ELF-1 (cell line): Measurements from ENCODE around the gene ADAMTS17.

Experiments
- DNase-seq: peaks from one replicate; pipeline ENCODE4 v3.0.0-alpha.2; 2016; ENCODE audit warnings: low read depth, low spot score

Gene ADAMTS17

DNA sequence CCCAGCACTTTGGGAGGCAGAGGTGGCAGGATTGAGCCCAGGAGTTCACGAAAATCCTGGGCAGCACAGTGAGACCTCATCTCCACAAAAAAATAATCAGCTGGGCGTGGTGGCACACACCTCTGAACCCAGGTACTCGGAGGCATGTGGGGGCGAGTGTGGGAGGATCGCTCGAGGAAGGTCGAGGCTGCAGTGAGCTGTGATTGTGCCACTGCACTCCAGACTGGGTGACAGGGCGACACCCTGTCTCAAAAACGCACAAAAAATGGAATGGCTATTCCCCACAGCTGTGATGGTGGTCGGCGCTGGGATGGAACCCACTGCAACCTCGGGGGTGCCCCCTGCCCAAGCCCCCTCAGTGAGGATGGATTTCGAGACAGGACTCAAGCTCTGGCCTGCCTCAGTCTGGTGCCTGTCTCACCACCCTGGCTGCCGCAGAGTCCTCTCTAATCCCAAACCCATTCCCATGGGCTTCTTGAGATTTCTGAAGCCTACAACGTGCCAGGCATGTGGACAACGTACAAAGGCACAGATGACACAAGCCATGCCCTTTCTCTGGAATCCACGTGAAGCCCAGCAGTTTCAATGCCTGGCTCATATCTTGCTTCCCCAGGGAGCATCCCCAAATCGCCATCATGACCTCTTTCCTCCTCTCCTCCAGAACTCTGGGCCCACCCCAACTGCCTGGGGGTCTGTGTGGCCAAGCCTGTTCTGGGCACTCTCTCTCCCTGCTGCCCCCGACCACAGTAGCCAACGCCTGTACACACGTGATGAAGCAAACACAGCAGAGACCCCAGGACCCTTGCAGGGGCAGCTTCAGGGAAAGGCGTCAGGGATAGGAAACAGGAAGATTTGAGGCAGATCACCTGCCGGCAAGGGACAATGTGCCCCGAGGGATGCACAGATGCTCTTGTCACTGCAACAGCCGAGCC, 32.4 kb downstream of the ADAMTS17 start:
- DNase-seq: no peak

GRCh38 chr15:100308608-100309007, 33.2 kb downstream of the ADAMTS17 start:
- DNase-seq: no peak

DNA sequence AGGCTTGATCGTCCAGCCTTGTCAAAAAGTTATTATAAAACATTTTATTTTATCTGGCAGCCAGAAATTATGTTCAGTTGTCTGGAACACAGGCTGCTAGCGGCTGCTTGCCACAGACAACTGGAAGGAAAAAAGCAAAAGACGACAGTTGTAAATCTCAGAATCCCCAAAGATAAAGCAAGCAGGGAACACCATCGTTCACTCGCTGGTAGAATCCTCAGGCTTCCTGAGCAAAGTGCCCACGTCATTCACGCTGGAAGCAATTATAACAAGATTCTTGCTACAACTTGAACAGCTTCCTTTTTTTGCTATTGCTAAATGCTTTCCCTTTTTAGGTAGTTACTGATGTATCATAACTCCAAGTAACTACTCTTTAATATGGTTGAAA, 33.6 kb downstream of the ADAMTS17 start:
- no peak for DNase-seq

- DNase-seq: no peak
These were observed 34.2 kb downstream of the ADAMTS17 start for GRCh38 chr15:100307241-100308212.

DNA sequence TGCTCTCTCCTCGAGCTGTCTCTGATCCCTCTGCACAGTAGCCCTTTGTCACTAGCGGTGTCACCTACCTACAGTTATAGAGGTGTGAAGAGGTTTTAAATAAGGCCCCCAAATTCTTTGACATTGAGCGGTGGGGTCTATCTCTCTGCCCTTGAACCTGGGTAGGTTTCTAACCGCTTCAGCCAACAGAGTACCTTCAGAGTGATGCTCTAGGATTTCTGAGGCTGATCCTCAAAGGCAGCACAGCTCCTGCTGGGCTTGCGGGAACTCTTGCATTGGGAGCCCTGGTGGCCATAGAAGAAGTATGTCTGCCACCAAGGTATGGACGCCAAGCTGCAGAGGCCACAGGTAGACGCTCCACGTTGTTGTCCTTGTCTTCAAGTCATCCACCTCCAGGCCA, 35.7 kb downstream of the ADAMTS17 start:
- no peak for DNase-seq

DNA sequence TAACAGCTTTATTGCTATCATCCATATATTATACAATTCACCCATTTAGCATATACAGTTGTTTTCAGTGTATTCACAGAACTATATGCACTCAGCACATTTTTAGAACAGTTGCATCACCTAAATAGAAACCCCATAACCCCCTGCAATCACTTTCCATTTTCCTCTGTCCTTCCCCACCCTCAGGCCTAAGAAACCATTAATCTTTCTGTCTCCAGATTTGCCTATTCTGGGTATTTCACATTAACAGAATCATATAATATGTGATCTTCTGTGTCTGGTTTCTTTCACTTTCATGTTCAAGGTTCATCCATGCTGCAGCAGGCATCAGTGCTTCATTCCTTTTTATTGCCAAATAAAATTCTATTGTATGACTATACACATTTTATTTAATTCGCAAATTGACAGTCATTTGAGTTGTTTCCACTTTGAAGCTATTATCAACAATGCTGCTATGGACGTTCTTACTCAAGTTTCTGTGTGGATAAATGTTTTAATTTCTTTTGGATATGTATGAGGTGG, 39.8 kb downstream of the ADAMTS17 start:
- DNase-seq: no peak

GRCh38 chr15:100298257-100298656, 43.5 kb downstream of the ADAMTS17 start:
- no peak for DNase-seq

- no peak for DNase-seq
These were observed 44.0 kb downstream of the ADAMTS17 start for GRCh38 chr15:100297812-100298211.

DNA sequence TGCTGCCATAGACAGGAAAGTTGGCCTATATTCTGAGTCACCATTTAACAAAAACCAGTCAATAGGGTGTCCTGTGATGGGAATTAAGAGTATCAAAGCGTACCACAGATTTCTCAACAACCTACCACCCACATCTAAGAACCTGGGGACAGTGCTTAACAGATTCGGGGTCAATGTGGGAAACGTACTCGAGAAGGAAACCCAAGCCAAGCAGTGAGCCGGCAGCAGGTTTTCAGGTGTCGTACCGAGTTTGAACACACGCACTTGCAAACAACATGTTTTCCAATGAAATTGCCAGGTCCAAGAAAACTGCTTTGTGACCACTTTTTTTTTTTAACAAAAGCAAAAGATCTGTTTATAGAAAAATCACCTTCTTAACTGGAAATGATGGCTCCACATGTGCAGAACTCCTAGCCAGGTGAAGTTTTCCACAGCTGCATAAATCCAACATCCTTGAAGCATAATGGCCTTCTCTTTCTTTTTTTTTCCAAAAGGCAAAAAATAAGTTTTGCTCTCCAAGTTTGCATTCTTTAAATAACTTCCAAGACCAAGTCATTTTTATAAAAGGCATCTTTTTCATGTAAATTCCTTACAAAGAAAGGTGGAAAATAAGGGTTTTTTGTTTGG, 45.7 kb downstream of the ADAMTS17 start:
- no peak for DNase-seq

DNA sequence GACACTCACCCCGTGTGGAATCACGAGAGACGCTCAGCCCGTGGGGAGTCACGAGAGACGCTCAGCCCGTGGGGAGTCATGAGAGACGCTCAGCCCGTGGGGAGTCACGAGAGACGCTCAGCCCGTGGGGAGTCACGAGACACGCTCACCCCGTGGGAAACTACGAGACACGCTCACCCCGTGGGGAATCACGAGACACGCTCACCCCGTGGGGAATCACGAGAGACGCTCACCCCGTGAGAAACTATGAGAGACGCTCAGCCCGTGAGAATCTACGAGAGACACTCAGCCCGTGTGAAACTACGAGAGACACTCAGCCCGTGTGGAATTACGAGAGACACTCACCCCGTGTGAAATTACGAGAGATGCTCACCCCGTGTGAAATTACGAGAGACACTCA, 49.8 kb downstream of the ADAMTS17 start:
- no peak for DNase-seq

GRCh38 chr15:100291106-100291505, 50.7 kb downstream of the ADAMTS17 start:
- DNase-seq: no peak

DNA sequence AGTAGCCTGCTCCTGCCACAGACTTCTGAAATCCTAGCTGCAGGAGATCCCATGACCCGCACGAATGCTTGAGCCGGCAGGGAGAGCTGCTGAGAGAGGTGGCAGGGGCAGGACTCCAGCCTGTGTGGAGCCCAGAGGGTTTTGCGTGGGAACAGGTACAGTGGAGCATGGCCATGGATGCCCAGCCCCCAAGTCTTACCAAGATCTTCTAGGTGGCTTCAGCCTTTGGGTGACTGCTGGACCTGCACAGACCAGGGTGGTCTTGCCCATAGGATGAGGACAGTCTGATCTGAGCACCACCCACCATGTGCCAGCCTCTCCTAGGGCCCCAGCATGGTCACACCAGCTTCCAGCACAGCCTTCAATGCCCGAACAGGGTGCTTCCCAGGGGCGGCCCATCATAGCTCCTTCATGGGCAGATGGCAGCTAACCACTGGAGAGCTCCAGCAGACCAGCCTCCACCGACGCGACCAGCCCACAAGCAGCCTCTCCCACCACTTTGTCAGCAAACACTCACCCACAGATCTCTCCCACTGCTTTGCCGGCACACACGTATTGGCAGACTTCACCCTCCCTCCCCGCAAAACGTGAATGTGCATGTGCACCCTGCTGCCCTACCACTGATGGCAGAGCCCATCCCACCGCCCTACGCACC, 56.0 kb downstream of the ADAMTS17 start:
- no peak for DNase-seq

GRCh38 chr15:100284701-100285100, 57.1 kb downstream of the ADAMTS17 start:
- no peak for DNase-seq

DNA sequence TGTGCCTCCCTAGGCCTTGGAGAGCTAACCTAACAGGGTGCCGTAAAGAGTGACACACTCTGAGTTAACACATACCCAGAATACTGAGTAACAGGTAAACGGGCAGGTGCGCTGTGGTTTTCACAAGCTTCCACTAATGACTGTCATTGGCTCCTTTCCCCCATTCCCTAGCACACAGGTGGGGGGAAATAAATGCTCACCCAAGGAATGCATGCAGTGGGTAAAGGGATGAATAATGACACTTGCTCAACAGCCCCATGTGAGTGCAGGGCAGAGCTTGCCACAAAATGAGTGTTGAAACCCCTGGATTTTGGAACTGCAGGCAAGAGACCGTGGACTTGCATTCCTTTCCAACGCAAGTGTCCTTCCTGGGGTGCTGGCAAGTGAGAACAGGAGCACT, 57.6 kb downstream of the ADAMTS17 start:
- DNase-seq: no peak

- DNase-seq: no peak
These were observed 60.5 kb downstream of the ADAMTS17 start for GRCh38 chr15:100281096-100281917.

- DNase-seq: no peak
These were observed 61.9 kb downstream of the ADAMTS17 start for GRCh38 chr15:100279849-100280248.

- no peak for DNase-seq
These were observed 62.3 kb downstream of the ADAMTS17 start for GRCh38 chr15:100279446-100279845.

- no peak for DNase-seq
These were observed 63.0 kb downstream of the ADAMTS17 start for GRCh38 chr15:100278596-100279380.

DNA sequence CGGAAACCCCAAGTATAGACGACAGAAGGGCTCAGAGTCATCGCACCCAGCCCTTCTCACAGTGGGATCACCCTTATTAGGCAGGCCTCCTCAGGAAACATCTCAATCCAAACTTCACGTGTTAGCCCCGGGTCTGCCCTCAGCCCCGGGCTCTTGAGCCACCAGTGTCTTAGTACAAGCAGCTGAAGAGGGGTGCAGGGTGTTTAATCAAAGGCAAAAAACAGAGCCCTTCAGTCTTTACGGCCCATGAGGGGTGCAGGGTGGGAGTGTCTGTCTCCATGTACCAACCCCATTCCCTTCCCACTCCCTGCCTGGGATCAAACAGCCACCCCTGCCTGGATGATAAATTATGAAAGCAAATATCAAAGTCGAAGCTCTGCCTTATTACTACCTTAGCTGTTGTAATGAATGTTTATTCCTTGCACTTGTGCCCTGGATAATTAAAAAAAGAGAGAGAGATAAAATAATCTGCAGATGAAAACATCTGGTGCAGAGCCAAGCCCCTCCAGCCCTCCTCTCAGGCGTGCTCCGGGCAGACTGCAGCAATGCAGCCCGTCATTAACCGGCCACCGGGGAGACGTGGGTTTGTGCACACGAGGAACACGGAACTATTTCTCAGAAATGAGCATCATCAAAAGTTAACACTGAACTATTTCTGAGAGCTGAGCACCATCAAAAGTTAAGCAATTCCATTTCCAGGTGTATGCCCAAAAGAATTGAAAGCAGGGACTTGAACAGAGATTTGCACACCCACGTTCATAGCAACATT, 64.5 kb downstream of the ADAMTS17 start:
- DNase-seq: no peak
